GM13977 (cell line): ENCODE data around the gene CTNNBL1.

ENCODE experiments used
- DNase-seq: peaks from one replicate; pipeline ENCODE4 v3.0.0; 2012; ENCODE audit warnings: low spot score
- in situ Hi-C: fragments of 300-500 bp; cut with MboI; formaldehyde crosslinking; loops from one replicate; pipeline ENCODE4 v1.12.0; 2022; ENCODE audit warnings: low sequenced_read_pairs, low pct_unique_long_range_greater_than_20kb, mixed read lengths, inconsistent platforms; ENCODE audit not compliant: unreplicated experiment
- TF ChIP-seq, protein P1 (sequence below): IDR thresholded peaks from 2 replicates; pipeline ENCODE4 v1.5.1; 2012; ENCODE audit warnings: mild to moderate bottlenecking, control low read depth; ENCODE audit not compliant: insufficient read depth; ENCODE audit errors: extremely low read depth, missing control alignments

Gene CTNNBL1

DNA sequence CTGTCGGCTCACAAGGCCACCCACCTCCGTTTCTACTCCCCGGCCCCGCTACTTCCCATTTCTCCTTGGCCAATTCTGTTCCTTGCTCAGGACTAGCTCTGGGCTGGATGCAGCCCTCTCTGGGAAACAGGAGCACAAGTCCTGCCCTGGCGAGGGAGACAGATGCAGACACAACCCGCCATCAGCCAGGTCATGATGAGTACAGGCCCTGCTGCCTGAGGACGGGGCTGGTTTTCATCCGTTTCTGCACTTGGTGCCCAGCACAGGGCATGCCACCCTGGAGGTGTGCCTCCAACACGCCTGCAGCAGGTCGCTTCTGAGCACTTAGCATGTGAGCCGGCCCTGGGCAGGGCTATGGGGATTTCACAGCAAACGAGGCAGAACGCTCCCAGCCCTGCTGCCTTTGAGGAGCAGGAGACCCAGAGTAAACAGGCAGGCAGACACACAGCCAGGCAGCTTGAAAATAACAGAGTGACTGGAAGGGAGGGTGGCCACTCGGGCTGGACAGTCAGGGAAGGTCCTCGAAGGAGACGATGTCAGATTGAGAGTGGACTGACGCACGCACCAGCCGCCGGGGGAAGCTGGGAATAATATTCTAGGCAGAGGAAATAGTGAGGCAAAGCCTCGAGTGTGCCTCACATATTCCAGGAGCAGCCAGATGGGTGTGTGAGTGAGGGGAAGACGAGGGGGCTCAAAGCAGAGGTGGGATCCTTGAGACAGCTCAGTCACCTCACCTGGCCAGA lies 187.9 kb downstream of the CTNNBL1 start:
- no peak for DNase-seq
- in situ Hi-C loops: no loop called here
- TF ChIP-seq, protein P1, sequence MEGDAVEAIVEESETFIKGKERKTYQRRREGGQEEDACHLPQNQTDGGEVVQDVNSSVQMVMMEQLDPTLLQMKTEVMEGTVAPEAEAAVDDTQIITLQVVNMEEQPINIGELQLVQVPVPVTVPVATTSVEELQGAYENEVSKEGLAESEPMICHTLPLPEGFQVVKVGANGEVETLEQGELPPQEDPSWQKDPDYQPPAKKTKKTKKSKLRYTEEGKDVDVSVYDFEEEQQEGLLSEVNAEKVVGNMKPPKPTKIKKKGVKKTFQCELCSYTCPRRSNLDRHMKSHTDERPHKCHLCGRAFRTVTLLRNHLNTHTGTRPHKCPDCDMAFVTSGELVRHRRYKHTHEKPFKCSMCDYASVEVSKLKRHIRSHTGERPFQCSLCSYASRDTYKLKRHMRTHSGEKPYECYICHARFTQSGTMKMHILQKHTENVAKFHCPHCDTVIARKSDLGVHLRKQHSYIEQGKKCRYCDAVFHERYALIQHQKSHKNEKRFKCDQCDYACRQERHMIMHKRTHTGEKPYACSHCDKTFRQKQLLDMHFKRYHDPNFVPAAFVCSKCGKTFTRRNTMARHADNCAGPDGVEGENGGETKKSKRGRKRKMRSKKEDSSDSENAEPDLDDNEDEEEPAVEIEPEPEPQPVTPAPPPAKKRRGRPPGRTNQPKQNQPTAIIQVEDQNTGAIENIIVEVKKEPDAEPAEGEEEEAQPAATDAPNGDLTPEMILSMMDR: no peak

DNA sequence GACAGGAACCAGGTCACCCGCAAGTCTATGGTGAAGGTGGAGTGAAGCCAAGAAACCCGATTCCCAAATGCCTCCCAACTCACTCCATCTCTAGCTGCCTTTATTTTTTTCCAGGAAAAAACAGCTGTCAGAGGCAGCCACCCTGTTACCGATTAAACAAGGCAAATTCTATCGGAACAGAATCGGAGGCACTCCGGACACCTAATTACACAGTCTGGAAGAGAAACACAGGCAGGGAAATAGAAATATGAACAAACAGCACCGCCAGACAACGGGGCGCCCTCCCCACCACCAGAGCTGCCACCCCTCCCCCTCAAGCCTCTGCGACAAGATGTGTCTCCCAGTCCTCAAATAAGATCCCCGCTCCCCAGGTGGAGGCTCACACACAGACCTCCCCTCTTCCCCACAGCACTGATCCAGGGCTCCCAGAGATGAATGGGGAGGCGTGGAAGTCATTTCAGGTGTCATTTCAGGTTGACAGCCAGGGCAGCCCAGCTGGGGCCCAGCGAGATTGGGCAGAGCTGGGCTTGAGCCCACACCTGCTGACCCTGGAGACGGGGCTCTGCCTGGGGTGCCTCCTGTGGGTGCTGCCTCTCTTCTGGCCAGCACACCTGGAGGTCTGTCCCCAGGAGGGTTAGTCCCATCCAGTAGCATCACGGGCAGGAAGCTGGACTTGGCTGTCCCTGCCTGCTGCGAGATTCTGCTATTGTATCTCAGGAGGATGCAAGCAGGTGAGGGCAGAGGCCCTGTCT lies 189.3 kb downstream of the CTNNBL1 start:
- TF ChIP-seq, protein P1: no peak
- no peak for DNase-seq
- in situ Hi-C loops: no loop called here

DNA sequence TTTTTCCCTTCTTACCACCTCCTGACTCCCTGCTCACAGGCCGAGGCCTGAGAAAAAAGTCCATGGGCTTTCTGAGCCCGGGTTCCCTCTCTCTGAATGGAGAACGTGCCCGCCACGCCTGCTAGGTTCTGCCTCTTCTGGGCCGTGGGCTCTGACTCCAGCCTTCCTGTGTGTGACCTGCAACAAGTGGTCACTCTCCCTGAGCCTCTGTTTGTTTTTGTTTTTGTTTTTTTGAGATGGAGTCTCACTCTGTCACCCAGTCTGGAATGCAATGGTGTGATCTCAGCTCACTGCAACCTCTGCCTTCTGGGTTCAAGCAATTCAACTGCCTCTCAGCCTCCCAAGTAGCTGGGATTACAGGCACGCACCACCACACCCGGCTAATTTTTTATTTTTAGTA lies 191.2 kb downstream of the CTNNBL1 start:
- in situ Hi-C loops: no loop called here
- TF ChIP-seq, protein P1: no peak
- DNase-seq: no peak

DNA sequence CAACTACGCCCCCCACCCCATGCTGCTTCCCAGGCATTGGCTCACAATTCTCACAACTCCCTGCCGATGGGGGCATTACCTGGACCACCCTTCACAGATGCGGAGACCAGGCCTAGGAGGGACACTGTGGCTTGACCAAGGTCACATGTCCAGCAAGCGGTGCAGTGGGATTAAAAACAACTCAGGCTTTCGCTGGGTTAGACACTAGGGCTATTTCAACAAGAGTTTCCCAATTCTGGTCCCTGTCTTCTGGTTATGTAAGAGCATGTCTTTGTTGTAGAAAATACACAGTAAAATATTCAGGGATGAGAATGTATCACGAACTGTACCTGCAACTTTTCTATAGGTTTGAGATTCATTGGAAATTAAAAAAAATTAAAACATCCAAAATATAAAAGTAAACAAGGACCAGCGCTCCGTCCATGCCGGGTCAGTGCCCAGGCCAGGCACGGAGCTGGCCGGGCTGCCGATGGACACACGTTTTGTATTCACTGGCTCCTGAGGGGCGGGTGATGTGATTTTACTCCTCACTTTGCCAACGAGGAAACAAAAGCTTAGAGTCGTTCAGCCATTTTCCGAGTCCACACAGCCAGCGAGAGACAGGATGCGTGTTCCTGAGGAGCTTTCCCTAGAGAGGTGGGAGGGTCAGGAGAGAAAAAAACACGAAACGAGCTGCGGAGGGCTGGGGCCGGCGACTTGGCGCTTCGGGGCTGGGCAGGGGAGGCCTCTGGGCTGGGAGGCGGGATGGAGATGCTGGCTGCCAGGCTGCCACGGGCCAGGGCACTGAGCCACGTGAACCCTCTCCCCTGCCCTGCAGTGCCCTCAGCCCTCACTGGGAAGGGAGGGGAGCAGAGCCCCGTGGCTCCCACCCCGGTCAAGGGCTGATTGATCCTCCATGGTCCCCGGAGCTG lies 192.0 kb downstream of the CTNNBL1 start:
- in situ Hi-C loops: no loop called here
- TF ChIP-seq, protein P1: no peak
- no peak for DNase-seq

DNA sequence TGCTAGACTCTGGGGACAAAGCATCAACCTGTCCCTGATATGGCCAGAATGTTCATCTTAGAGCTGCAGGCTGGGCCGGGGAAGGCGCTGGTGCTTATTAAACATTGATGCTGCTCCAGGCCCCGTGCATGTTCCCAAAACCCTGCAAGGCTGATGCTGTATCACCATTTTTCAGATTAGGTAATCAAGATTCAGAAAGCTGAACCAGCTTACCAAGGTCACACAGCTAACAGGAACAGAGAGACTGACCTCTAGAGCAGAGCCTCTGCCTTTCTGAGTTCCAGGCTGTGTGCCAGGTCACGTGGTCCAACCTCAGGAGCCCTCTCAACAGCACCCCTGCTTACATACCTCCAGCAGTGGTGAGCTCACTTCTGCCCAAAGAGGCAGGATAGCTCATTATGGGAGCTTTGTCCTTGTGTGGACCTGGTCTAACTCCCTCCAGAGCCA lies 193.0 kb downstream of the CTNNBL1 start:
- TF ChIP-seq, protein P1: no peak
- no peak for DNase-seq
- in situ Hi-C loops: no loop called here

DNA sequence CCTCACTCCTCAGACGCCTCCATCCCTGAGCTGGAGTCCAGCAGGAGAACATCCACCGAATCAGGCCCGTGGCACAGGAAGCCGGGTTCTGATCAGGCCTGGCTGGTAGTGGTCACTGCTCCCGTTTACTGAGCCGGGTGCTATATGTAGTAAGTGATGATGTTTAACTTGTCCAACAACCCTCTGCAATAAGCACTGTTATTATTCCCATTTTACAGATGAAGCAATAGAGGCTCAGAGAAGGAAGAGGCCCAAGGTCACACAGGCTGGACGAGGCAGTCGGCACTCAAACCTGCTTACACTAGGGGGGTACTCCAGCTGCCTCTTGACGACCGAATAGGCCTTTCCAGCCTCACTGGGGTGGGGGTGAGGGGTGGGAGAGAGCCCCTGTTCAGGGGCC lies 194.8 kb downstream of the CTNNBL1 start:
- in situ Hi-C loops: no loop called here
- TF ChIP-seq, protein P1: no peak
- DNase-seq: no peak
